GM12801 (cell line): ENCODE data around the gene FAM216A.

Experiments used
- TF ChIP-seq, protein P1 (sequence below): IDR thresholded peaks from one replicate; pipeline ENCODE4 v1.5.1; 2011; ENCODE audit warnings: control low read depth; ENCODE audit not compliant: insufficient read length; ENCODE audit errors: extremely low read depth

FAM216A gene

DNA sequence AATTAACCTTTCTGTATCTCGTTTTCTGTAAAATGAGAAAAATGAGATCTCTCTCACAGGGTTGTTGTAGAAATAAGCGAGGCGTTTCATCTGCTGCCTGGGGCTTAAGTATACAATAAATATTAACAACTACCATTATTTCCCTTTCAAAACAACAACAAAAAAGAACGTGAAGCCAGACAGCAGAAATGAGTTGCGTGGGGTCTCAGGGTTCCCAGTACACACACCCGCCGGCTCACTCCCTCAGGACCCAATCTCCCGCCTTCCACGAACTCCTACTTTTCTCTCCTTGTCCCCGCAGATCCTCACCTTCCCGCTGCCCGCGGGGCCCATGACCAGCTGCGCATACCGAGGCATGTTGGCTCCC lies 815 bp upstream of the FAM216A start:
- TF ChIP-seq, protein P1, sequence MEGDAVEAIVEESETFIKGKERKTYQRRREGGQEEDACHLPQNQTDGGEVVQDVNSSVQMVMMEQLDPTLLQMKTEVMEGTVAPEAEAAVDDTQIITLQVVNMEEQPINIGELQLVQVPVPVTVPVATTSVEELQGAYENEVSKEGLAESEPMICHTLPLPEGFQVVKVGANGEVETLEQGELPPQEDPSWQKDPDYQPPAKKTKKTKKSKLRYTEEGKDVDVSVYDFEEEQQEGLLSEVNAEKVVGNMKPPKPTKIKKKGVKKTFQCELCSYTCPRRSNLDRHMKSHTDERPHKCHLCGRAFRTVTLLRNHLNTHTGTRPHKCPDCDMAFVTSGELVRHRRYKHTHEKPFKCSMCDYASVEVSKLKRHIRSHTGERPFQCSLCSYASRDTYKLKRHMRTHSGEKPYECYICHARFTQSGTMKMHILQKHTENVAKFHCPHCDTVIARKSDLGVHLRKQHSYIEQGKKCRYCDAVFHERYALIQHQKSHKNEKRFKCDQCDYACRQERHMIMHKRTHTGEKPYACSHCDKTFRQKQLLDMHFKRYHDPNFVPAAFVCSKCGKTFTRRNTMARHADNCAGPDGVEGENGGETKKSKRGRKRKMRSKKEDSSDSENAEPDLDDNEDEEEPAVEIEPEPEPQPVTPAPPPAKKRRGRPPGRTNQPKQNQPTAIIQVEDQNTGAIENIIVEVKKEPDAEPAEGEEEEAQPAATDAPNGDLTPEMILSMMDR = no peak

DNA sequence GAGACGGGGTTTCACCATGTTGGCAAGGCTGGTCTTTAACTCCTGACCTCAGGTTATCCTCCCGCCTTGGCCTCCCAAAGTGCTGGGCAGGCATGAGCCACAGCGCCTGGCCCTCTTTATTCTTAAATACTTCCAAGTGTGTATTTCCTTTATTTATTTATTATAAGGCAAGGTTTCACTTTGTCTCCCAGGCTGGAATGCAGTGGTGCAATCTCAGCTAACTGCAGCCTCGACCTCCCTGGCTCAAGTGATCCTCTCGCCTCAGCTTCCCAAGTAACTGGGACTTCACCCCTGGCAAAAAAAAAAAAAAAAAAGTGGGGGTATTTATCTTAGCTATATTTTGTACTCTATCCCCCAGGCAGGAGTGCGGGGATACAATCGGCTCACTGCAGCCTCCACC lies 6.8 kb downstream of the FAM216A start:
- TF ChIP-seq, protein P1 = no peak

GRCh38 chr12:110498984-110499706 lies 30.5 kb downstream of the FAM216A start:
- TF ChIP-seq, protein P1 = no peak

DNA sequence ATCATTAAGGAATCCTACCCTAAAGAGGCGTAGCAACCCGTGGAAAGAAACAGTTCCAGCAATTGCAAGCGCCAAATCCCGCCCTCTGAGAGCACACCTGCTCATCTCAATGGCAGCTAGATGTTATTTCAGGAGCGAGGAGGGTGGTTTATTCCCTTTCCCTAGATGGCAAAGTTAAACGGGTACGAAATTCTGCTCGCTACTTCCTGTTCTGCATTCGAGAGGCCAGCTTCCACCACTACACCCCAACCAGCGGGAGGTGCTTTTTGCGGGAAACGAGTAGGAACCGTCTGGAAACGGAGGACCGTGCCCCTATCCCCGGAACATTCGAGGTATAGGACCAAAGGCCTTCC lies 32.7 kb downstream of the FAM216A start:
- TF ChIP-seq, protein P1 = no peak

DNA sequence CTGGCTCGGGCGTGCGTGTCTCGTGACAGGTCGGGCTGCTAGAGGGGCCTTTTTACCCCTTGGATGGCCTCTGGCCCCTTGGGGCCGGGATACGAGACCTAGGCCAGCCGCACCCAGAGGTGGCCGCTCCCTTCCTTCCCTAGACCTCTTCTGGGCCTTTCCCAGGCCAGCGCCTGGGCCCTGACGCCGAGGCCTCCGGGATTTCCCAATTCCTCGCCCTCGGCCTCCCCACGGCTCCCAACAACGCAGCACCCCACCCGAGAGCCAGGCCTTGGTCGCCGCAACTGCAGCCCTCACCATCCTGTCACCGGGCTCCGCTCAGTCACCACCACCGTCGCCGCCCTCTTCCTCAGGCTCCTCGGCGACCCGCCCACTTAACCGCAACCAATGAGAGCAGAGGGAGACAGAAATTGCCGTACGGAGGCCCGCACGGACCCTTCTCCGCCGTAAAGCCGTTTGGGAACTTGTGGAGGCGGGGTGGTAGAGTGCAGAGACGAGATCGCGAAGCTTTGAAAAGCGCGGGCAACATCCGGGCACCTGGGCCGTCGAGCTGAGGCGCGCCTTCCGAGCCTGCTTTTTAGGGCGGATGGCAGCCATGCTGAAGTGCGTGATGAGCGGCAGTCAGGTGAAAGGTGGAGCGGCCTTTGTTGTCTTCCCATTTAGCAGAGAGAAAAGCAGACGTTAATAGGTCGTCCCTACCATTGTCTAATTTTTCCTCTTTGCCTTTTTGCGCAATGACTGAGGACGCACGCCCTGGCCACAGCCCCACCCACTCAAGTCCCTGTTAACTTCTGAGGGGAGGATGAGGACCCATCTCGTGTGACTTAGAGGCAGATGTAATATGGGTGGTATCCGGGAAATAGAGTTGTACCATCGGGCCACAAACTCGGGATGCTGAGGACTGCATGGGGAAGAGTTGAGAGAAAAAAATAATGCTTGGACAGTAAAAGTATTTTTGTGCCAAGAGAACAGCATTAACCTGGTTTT lies 33.4 kb downstream of the FAM216A start, which contains the start of the genes RAD9B and VPS29:
RAD9B (plus strand) TSS at position 580 of the 987 bp plus-strand sequence; CDS start at position 587, 7 bp downstream.
VPS29 (minus strand) TSS at position 360 of the 987 bp plus-strand sequence; CDS start at position 300, 60 bp downstream.
- TF ChIP-seq, protein P1 = no peak

GRCh38 chr12:110503432-110503831 lies 34.8 kb downstream of the FAM216A start:
- TF ChIP-seq, protein P1 = no peak

GRCh38 chr12:110505332-110505731 lies 36.7 kb downstream of the FAM216A start:
- TF ChIP-seq, protein P1 = no peak
